AG10803 (cell line): Measurements from ENCODE around the gene MID1IP1.

ENCODE experiments used
- DNase-seq: peaks from one replicate; pipeline ENCODE4 v3.0.0; 2010; ENCODE audit warnings: low read depth
- H3K4me3 ChIP-seq: 2 replicates; pipeline ENCODE4 v1.5.1; 2011; ENCODE audit warnings: mild to moderate bottlenecking, low read length, control low read depth
- TF ChIP-seq, protein P1 (sequence below): conservative IDR thresholded peaks from 2 replicates; pipeline ENCODE4 v1.5.1; 2011; ENCODE audit warnings: mild to moderate bottlenecking, low read length, control low read depth, inconsistent platforms

Gene MID1IP1, protein sequence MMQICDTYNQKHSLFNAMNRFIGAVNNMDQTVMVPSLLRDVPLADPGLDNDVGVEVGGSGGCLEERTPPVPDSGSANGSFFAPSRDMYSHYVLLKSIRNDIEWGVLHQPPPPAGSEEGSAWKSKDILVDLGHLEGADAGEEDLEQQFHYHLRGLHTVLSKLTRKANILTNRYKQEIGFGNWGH

DNA sequence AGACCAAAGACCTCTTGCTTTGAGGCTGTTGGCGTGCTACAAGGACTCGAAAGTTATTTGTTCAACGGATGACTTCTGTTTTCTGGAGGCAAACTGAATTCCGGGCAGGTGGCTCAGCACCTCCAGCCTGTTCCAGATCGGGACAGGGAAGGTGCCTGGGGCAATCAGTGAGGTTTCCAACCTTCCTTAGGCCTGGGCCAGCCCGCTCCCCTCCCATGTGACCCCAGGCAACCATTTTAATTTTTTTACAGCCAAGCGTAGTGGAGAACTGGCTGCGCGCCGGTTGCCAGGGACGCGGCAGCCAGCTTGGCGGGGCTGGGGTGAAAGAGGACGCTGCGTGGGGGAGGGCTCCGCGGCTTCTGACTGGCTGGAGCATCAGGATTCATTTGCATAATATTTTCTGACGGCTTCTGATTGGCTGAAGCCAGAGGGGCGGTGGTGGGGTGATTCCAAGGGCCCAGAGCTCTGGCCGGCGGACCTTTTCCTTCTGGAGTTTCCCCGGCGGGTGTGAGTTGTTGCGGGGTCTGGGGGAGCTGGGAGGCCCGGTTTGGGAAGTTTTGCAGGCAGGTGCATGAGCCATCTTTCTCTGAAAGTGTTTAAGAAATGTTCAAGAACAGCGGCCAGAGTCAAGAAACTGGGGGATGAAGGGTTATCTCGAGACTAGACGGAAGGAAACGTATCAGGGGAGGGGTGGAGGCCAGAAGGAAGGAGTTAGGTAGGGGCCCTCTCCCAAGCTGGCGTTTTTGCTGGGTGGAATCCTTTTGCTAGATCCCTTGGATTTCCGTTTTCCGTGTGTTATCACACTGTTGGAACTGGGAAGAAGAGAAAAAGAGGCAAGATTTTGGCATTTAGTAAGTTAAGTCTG lies at the start of gene MID1IP1:
Gene MID1IP1 (plus strand): TSS at position 479 of the 865 bp plus-strand sequence. CDS start 3,488 bp downstream, outside the sequence.
- peak; percentile 88 for DNase-seq
- TF ChIP-seq, protein P1, sequence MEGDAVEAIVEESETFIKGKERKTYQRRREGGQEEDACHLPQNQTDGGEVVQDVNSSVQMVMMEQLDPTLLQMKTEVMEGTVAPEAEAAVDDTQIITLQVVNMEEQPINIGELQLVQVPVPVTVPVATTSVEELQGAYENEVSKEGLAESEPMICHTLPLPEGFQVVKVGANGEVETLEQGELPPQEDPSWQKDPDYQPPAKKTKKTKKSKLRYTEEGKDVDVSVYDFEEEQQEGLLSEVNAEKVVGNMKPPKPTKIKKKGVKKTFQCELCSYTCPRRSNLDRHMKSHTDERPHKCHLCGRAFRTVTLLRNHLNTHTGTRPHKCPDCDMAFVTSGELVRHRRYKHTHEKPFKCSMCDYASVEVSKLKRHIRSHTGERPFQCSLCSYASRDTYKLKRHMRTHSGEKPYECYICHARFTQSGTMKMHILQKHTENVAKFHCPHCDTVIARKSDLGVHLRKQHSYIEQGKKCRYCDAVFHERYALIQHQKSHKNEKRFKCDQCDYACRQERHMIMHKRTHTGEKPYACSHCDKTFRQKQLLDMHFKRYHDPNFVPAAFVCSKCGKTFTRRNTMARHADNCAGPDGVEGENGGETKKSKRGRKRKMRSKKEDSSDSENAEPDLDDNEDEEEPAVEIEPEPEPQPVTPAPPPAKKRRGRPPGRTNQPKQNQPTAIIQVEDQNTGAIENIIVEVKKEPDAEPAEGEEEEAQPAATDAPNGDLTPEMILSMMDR: no peak
- H3K4me3 ChIP-seq: peak within 1 kb of the TSS; percentile 62

DNA sequence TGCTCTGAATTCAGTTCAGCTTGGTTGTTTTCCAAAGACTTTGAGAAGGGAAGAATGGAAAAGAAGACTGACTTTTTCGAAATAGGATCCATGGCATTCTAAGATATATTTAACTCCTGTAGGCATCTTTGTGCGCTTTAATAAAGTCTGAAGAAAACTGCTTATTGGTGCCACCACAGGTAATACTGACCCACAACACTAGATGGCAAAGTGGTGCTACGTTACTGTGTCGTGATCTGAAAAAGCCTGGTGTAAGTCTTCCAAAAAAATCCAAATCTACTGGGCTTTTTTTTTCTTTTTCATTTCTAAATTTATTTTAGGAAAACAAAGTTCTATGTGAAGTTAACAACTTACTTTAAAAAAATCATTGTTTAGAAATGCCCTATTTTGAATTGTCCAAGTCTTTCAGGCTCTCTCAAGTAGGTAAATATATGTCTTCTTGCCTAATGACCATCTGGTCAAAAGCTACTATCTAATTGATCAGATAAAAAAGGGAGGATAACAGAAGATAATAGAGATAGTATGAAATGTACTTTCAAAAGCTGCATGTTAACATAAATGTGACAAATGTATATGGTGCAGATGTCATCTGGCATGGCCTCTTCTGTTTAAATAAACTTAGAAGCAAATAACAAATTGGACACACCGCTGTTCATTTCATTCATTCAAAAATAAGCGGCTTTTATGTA lies 47.0 kb upstream of the MID1IP1 start:
- DNase-seq: peak; percentile 51
- TF ChIP-seq, protein P1: peak; percentile 63
- H3K4me3 ChIP-seq: no peak overlapping the region

DNA sequence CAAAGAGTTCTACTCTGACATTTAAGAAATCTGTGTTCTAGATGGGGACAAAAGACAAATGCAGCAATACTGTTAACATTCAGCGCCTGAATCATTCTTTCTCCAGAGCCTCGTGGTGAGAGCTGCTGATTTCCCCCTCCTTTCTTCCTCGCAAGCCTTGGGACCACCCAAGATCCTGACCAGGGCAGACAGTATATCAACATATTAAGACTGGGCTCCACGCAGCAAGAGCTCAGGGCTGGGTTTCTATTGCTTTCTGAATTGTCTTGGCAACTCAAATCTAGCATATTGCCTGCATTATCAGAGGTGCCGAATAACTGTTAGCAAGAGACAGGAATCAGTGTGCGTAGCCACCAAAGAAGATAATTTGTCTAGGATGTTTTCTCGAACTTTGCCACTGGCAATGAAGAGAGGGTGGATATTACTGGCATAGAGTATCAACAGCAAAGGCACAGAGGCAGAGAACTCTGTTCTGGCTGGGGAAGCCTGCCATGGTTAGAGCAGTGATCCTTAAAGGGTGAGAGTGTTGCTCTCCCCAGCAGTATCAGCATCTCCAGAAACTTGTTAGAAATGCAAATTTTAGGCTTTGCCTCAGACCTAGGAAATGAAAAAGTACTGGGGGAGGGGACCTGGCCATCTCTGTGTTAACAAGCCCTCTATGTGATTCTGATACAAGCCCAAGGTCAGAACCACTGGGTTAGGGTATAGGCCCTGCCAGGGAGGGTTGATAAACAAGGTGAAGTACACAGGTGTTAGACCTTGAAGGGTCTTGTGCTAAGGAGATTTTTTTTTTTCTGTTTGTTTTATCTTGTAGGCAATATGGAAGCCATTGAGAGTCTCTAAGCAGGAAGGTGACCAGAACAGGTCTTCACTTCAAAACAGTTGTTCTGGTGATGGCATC lies 46.2 kb upstream of the MID1IP1 start:
- TF ChIP-seq, protein P1: no peak
- H3K4me3 ChIP-seq: no peak overlapping the region
- DNase-seq: no peak

DNA sequence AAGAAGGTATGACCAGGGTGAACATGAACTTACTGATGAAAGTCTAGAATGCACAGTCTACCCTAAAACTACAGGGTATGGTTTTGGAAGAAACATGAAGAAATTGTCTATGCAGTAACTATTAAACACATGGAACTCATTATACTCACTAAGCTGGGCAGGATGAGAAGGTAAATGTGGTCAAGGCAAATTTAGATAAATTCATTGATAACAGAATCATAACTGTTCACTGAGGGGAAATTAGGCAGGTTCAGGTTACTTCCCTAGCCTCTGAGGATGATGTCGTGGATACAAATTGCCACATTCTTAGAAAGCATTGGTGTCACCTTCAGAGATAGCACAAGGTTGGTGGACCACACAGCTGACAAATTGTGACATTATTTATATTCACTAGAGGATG lies 40.4 kb upstream of the MID1IP1 start:
- no peak for DNase-seq
- no peak overlapping the region for H3K4me3 ChIP-seq
- TF ChIP-seq, protein P1: no peak

DNA sequence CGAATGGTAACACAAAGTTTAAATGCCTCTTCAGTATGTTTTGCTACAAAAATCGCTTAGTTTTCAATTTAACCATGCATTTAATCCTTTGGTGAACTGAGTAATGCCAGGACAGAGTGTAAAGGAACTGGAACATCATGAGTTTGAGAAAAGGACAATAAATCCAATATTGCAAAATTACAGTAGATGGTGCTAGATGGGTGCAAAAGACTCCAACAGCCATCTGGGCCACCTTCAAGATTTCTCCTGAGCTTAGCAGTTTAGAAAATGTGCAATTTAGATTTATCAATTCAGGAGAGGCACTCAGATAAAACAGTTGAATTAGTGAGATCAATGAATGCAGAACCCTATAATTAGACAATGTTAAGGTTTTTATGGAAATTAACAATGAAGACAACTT lies 33.2 kb upstream of the MID1IP1 start:
- TF ChIP-seq, protein P1: peak; percentile 55
- peak; percentile 35 for DNase-seq

DNA sequence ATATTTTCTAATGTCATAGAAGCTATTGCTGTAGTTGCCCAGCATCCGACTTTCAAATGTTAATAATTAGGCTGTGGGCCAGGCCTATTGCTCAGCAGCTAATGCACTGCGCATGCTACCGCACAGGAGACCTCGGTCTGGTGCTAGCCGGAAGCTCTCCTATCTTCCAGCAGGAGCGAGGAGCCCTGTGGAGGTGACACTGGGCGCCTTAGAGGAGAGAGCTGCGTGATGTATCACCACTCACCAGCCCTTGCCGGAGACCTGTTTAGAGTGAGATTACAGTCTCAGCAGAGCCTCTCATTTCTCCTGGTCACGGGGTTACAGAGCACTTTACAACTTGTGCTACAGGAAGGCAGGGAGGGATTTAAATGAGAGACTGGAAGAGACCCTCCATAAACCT lies 31.1 kb upstream of the MID1IP1 start:
- TF ChIP-seq, protein P1: no peak
- H3K4me3 ChIP-seq: no peak overlapping the region
- no peak for DNase-seq

More for the DNA sequence above, 33.2 kb upstream of the MID1IP1 start:
- H3K4me3 ChIP-seq: no peak overlapping the region
